K562 (cell line): ENCODE data around the gene PPM1D. TPM values are rescaled to one million over a fixed set of nuclear protein-coding genes. Genes with fewer than 3 reads are reported as not detected.

Source experiments
- BMI1 ChIP-seq: fragments of 150-350 bp; IDR thresholded peaks from 2 replicates; pipeline ENCODE4 v1.6.1; 2014; ENCODE audit warnings: low read length
- CBFB ChIP-seq: sonication (generic); formaldehyde crosslinking; IDR thresholded peaks from 2 replicates; pipeline ENCODE4 v1.4.0; 2020; ENCODE audit warnings: mild to moderate bottlenecking, missing genetic modification reagents
- CBX3 ChIP-seq, 2 experiments: IDR thresholded peaks; 1 replicate in 1 of 2; 2 replicates in 1 of 2; pipeline ENCODE4 v1.6.1; 2012; ENCODE audit warnings: inconsistent platforms in 2 of 2, low read length in 2 of 2, borderline replicate concordance in 1 of 2, control low read depth in 1 of 2
- FOXA1 ChIP-seq: fragments of 450-650 bp; IDR thresholded peaks from 2 replicates; pipeline ENCODE4 v1.6.1; 2016; ENCODE audit warnings: mild to moderate bottlenecking, borderline replicate concordance
- HDAC6 ChIP-seq: IDR thresholded peaks from 2 replicates; pipeline ENCODE4 v1.6.1; 2012; ENCODE audit warnings: low read depth, mild to moderate bottlenecking, control low read depth, inconsistent platforms, low read length, moderate library complexity
- HNRNPK ChIP-seq: fragments of 200-400 bp; formaldehyde crosslinking; IDR thresholded peaks from one replicate; pipeline ENCODE4 v1.6.1; 2018; ENCODE audit warnings: mild to moderate bottlenecking, low read depth, low read length; ENCODE audit not compliant: poor library complexity, severe bottlenecking
- MXI1 ChIP-seq: IDR thresholded peaks from 2 replicates; pipeline ENCODE4 v1.6.1; 2011; ENCODE audit warnings: low read depth, mild to moderate bottlenecking, improper control_type of control experiment, low read length
- POU5F1 ChIP-seq: fragments of 150-350 bp; IDR thresholded peaks from 2 replicates; pipeline ENCODE4 v1.6.1; 2014; ENCODE audit warnings: borderline replicate concordance, low read length, low read depth, mild to moderate bottlenecking; ENCODE audit not compliant: partially characterized antibody
- RBM39 ChIP-seq: fragments of 200-400 bp; formaldehyde crosslinking; optimal IDR thresholded peaks from 2 replicates; pipeline ENCODE3; 2018; ENCODE audit warnings: low read depth, low read length
- RERE ChIP-seq: sonication (generic); formaldehyde crosslinking; IDR thresholded peaks from 2 replicates; pipeline ENCODE4 v1.8.0; 2023; ENCODE audit warnings: missing genetic modification reagents, mild to moderate bottlenecking, borderline replicate concordance
- SAP30 ChIP-seq: fragments of 200-600 bp; sonication (generic); IDR thresholded peaks from 2 replicates; pipeline ENCODE4 v1.6.1; 2012; ENCODE audit warnings: borderline replicate concordance, low read depth, mild to moderate bottlenecking, moderate library complexity, low read length, control low read depth, inconsistent platforms; ENCODE audit not compliant: insufficient read depth, poor library complexity, severe bottlenecking
- WHSC1 ChIP-seq: IDR thresholded peaks from one replicate; pipeline ENCODE4 v1.6.1; 2012; ENCODE audit warnings: low read length, control low read depth, inconsistent platforms
- XRCC5 ChIP-seq: fragments of 200-400 bp; formaldehyde crosslinking; IDR thresholded peaks from 2 replicates; pipeline ENCODE4 v1.6.1; 2017; ENCODE audit warnings: low read depth, mild to moderate bottlenecking, low read length
- ZNF436 ChIP-seq: fragments of 250-450, 450-650 bp; sonication (Bioruptor Pico); formaldehyde crosslinking; IDR thresholded peaks from 2 replicates; pipeline ENCODE4 v1.7.0; 2020; ENCODE audit warnings: mild to moderate bottlenecking
- ZNF699 ChIP-seq: fragments of 250-450 bp; sonication (Bioruptor Pico); IDR thresholded peaks from 2 replicates; pipeline ENCODE4 v1.8.0; 2021; ENCODE audit warnings: mild to moderate bottlenecking, moderate library complexity; ENCODE audit not compliant: insufficient replicate concordance
- polyA plus RNA-seq, 8 experiments: library from polyadenylated mRNA; depleted of rRNA in 4 of 8; stranded (reverse) in 5 of 8; unstranded in 3 of 8; fragments of >200 nt; fragmentation: Nextera tagmentation in 2 of 8; fragmentation: Illumina TruSeq in 1 of 8; extraction: Ambion mirVana in 2 of 8; extraction: Trizol in 1 of 8; gene quantifications; 2 replicates each; pipeline versions ENCODE4 v1.2.1 to v1.2.3, GENCODE V29; 2011 to 2014; ENCODE audit warnings: inconsistent platforms in 1 of 8, missing spikeins in 1 of 8
- total RNA-seq, 7 experiments: library from RNA; depleted of rRNA in 6 of 7; stranded (reverse); fragments of >200 nt in 6 of 7; fragmentation: Illumina TruSeq in 2 of 7; extraction: Trizol in 2 of 7; gene quantifications; 2 replicates each; pipeline versions ENCODE4 v1.2.1 to v1.2.3, GENCODE V29; 2011 to 2021; ENCODE audit warnings: low replicate concordance in 1 of 7

PPM1D gene
- total and polyA plus RNA-seq, 9 of the 15 experiments (the other 6 are each of a cell fraction or from before 2014, with no cell fraction given), result 2.1 to 19.0 (median 7.8) TPM

- TF ChIP-seq RERE (CRISPR knock-in tag), result no peak
- TF ChIP-seq MXI1, result no peak
- no peak for TF ChIP-seq BMI1
- TF ChIP-seq ZNF699 (CRISPR knock-in tag), result no peak
- TF ChIP-seq FOXA1, result no peak
- no peak for TF ChIP-seq XRCC5
- no peak for TF ChIP-seq ZNF436 (CRISPR knock-in tag)
- no peak for TF ChIP-seq HDAC6
- TF ChIP-seq RBM39, result no peak
- no peak for TF ChIP-seq WHSC1
- no peak for TF ChIP-seq CBFB (CRISPR knock-in tag)
- TF ChIP-seq POU5F1, result no peak
- peak in 1 of 2 experiments; percentile 89; a peak in 1 of 3 replicates for TF ChIP-seq CBX3 (IDR thresholded peaks at IDR 0.05; ENCODE audit: borderline replicate concordance in 1 of 2, low read length in 2 of 2)
- no peak for TF ChIP-seq SAP30
- TF ChIP-seq HNRNPK, result no peak
These were observed 42.2 kb upstream of the PPM1D start (continued) for GRCh38 chr17:60557805-60558204.
